ENCODE results near the gene CLDN12.

- TF ChIP-seq, protein P1, sequence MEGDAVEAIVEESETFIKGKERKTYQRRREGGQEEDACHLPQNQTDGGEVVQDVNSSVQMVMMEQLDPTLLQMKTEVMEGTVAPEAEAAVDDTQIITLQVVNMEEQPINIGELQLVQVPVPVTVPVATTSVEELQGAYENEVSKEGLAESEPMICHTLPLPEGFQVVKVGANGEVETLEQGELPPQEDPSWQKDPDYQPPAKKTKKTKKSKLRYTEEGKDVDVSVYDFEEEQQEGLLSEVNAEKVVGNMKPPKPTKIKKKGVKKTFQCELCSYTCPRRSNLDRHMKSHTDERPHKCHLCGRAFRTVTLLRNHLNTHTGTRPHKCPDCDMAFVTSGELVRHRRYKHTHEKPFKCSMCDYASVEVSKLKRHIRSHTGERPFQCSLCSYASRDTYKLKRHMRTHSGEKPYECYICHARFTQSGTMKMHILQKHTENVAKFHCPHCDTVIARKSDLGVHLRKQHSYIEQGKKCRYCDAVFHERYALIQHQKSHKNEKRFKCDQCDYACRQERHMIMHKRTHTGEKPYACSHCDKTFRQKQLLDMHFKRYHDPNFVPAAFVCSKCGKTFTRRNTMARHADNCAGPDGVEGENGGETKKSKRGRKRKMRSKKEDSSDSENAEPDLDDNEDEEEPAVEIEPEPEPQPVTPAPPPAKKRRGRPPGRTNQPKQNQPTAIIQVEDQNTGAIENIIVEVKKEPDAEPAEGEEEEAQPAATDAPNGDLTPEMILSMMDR (IDR thresholded peaks at IDR 0.05): no peak
- no peak for TF ChIP-seq POLR2A (IDR thresholded peaks at IDR 0.05)
Measured at GRCh38 chr7:90401989-90402388, 1.3 kb upstream of the CLDN12 start.
